GM10266 (cell line): ENCODE results near the gene EEF2K.

Experiments
- DNase-seq: peaks from one replicate; pipeline ENCODE4 v3.0.0; 2012; ENCODE audit errors: extremely low spot score
- TF ChIP-seq, protein P1 (sequence below): IDR thresholded peaks from 2 replicates; pipeline ENCODE4 v1.5.1; 2012; ENCODE audit warnings: mild to moderate bottlenecking, low read depth; ENCODE audit not compliant: control insufficient read depth, insufficient read depth; ENCODE audit errors: missing control alignments

Gene EEF2K

DNA sequence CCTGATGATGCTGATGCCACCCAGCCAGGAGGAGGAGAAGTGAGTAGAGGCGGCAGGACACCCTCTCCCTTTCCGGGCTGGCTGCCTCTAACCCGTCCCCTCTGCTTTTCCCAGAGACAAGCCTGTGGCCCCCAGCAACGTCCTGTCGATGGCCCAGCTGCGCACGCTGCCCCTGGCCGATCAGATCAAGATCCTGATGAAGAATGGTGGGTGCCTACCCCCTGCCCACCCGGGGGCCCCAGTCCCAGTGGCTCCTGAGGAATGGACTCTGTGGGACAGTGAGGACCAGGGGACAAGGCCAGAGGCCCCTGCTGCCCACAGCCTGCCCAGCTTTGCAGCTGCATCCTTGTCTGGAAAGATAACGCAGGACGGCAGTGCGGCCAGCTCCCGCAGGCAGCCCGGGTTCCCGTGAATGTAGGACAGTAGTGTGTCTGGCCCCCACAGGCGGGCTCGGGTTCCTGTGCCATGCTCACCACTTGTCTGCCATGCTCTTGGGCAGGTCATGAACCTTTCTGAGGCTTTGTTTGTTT lies 111.0 kb downstream of the EEF2K start:
- TF ChIP-seq, protein P1, sequence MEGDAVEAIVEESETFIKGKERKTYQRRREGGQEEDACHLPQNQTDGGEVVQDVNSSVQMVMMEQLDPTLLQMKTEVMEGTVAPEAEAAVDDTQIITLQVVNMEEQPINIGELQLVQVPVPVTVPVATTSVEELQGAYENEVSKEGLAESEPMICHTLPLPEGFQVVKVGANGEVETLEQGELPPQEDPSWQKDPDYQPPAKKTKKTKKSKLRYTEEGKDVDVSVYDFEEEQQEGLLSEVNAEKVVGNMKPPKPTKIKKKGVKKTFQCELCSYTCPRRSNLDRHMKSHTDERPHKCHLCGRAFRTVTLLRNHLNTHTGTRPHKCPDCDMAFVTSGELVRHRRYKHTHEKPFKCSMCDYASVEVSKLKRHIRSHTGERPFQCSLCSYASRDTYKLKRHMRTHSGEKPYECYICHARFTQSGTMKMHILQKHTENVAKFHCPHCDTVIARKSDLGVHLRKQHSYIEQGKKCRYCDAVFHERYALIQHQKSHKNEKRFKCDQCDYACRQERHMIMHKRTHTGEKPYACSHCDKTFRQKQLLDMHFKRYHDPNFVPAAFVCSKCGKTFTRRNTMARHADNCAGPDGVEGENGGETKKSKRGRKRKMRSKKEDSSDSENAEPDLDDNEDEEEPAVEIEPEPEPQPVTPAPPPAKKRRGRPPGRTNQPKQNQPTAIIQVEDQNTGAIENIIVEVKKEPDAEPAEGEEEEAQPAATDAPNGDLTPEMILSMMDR, result no peak
- no peak for DNase-seq

DNA sequence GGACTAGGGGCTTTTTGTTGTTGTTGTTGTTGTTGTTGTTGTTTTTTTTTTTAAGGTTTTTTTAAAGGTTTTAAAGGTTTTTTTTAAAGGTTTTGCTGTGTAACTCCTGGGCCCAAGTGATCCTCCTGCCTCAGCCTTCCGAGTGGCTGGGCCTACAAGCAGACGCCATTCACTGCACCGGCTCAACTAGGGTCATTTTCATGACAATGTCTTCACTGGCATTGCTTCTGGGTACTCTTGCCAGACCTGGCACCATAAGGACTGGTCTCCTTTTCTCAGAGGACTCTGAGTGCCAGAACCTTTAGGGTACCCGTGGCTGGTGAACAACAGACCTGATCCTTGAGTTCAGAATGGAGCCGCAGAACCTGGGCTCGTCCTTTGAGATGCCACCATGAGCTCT lies 111.5 kb downstream of the EEF2K start:
- TF ChIP-seq, protein P1, result no peak
- DNase-seq, result no peak

DNA sequence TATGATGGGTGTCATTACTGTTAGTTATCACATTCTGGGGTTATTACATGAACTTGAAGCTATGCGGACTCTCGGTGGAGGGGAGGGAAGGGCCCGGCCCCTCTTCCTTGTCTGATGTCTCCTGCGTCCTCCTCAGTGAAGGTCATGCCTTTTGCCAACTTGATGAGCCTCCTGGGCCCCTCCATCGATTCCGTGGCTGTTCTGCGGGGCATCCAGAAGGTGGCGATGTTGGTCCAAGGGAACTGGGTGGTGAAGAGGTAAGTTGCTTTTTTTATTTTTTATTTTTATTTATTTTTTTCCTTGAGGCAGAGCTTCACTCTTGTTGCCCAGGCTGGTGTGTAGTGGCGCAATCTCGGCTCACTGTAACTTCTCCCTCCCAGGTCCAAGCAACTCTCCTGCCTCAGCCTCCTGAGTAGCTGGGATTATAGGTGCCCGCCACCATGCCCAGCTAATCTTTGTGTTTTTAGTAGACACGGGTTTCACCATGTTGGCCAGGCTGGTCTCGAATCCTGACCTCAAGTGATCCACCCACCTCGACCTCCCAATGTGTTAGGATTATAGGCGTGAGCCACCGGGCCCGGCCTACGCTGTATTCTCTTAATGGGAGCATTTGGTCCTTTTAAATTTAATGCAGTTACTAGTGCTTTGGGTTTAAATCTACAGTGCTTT lies 112.7 kb downstream of the EEF2K start:
- TF ChIP-seq, protein P1, result peak; percentile 76
- peak; percentile 49 for DNase-seq

DNA sequence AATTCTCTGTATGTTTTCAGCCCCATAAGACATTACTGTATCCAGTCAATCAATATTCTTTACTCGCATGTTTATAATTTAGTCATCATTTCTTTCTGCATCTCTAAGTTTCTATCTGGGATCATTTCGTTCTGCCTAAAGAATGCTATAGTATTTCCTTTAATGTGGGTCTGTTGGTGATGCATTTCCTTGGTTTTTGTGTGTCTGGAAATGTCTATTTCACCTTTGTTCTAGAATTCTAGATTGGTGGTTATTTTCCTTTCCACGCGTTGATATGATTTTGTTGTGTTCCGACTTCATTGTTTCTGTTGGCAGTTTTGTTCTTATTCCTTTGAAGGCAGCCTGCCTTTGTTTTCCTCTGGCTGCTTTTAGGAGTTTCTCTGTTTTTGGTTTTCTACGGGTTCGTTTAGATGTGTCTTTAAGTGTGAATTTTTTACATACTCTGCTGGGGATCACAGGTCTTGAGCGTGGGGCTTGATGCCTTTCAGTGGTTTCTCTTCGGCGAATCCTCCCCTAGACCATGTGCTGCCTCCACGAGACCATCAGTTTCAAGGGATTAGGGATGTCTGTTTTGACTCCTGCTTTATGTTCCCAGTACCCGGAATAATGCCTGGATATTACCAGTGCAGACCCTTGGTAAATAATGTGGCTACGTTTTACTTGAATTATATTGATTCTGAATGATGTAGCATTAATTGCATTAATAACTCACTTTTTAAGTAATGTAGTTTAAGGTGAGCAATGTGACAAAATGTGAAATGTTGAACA lies 114.7 kb downstream of the EEF2K start:
- DNase-seq, result no peak
- TF ChIP-seq, protein P1, result peak; percentile 17

DNA sequence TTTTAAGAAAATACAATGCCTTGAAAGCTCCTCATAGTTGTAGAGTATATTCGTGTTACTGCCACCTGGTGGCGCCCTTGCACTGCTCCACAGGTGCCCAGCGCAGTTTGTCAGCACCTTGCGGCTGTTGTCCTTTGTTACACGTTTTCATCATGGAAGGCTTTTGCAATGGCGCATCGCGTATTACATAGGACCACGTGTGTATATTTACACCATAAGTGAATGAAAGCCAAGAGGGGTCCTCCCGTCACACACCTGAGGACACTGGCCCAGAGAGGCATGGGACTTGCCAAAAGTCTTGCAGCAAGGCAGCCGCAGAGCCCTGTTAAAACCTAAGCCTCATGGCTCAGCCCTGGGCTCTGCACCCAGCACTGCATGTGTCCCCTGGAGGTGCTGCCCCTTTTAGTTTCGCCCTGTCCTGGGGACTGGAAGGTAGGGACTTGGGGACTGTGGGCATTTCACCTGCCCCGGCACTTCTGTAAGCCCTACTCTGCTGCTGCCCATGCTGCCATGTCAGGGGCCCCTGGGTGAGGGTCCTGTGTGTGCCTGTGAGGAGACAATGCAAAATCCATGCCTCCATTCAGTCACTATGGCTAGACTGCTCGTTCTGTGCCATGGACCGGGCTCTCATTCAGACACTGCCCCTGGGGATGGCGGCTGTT lies 115.4 kb downstream of the EEF2K start:
- DNase-seq, result peak; percentile 86
- TF ChIP-seq, protein P1, result peak; percentile 87

DNA sequence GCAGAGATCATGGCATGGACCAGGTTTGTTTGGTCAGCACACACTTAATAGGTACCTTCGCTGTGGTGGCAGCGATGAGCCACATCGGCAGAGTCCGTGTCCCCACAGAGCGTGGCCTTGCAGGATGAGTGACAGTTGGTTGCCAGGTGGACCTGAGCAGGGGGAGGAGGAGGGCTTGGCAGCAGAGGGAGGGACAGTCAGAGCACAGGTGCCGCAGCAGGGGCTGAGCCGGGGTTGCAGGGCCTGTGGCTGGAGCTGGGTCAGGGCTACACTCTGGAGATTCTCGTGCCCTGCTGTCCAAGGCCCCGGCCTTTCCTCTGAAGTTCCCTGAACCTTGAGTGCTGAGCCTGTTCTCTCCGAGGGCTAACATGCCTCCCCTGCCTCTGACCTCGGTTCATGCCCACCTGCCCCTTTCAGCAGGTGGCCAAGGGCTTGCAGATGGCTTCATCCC lies 116.0 kb downstream of the EEF2K start:
- no peak for DNase-seq

More for the DNA sequence above, 116.0 kb downstream of the EEF2K start:
- TF ChIP-seq, protein P1, result no peak
